ENCODE results near the gene RNF34.

Gene RNF34

DNA sequence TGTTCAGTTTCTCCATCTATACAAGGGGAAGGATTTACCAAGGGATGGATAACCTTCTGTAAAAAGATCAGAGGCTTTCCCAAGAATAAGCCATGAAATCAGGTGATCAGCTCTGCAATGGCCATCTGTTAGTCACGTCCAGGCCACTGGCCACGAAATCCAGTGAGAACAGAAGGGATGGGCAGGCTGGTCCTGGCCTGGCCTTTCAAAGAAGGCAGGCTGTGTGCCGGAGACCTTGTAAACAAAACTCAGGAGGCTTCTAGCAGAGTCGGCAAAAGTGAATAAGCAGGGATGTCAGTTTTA is 68.5 kb downstream of the RNF34 start:
- no peak for DNase-seq

DNA sequence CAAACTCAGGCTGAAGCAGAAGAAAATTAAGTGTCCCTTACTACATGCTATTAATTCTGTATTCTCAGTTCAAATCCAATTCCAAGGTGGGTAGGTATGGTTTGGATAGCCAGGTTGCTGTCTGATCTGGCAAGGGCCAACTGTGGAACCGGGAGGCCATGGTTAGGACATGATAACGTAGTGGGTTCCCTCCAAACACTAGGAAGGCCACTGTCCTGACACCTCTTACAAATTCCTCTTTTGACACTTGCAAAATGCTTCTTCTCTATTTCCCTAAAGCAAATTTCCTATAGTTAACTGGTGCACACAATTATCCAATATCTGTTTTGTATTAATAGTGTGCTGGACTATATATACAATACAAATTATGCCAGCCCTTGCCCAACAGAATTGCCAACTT is 70.8 kb downstream of the RNF34 start:
- DNase-seq = no peak

DNA sequence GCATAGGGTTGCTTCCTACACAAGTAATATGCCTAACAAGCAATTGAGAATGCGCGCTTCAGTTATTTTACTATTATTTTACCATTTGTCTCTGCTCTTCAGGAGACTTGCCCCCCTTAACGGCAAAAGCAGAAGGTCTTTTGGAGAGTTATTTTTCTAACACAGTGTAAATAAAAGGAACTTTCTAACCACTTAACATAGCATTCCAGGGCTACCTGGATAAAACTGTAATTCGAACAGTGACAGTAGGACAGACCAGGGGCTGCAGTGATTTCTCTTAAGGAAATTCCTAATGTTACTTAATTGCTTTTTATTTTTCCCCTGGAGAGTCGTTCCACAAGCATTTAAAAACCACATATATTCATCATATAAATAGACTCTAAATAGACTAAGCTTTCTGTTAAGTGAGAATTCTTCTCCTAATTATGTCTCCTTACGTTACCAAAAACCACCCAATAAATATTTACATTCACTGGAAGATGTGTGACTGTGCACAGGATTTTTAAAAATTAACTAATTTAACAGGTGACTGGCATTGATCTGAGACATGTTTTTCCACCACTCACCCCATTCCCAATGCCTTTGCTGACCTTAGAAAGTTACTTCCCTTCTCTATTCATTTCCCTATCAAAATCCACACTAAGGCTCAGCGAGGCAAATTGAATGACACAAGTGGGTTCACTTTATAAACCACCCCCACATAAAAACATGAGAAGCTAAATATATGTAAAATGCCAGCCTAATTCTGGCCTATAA is 72.4 kb downstream of the RNF34 start:
- no peak for DNase-seq

All from activated CD4-positive, CD25-positive, alpha-beta regulatory T cell (primary cell).